ENCODE data around the gene DHRS11. TPM values are rescaled to one million over a fixed set of nuclear protein-coding genes. Genes with fewer than 3 reads are reported as not detected.

DHRS11 gene
- total and polyA plus RNA-seq, 2 of the 4 experiments (the other 2 are of a cell fraction) = 7.0 to 14.5 TPM

GRCh38 chr17:36614933-36615332 lies 23.3 kb downstream of the DHRS11 start:
- Histone ChIP-seq H3K56ac (ENCODE audit: extremely low read depth, insufficient read depth, low read length) (no peak overlapping the region), H3K79me1 (ENCODE audit: low read depth in 1 of 2, low read length in 2 of 2) (no peaks in the 10 kb centered on the region), H2BK5ac (ENCODE audit: low read depth, low read length, poor library complexity, severe bottlenecking) (no peak overlapping the region), H3K4me1 (ENCODE audit: control insufficient read depth, insufficient read depth, low read length) (no peaks in the 10 kb centered on the region), H2BK20ac (ENCODE audit: low read depth, low read length) (no peak overlapping the region), H2AFZ (replicated peaks; ENCODE audit: low read length, poor library complexity) (peak overlapping the region; percentile 51), H3K4ac (ENCODE audit: low read depth, low read length) (no peak overlapping the region), H4K5ac (ENCODE audit: low read depth, low read length) (no peak overlapping the region), H3K4me3 (ENCODE audit: insufficient read depth, low read depth, low read length) (no peak overlapping the region), H3K27ac (ENCODE audit: insufficient read depth, low read length) (no peak overlapping the region), H2BK120ac (ENCODE audit: low read depth, low read length) (no peak overlapping the region), H3K4me2 (ENCODE audit: low read depth, low read length) (no peak overlapping the region), H3K9me3 (ENCODE audit: control insufficient read depth, insufficient read depth, low read length) (no peaks in the 10 kb centered on the region), H4K20me1 (ENCODE audit: insufficient read depth, low read length) (no peaks in the 10 kb centered on the region), H3K9ac (ENCODE audit: low read depth, low read length) (no peak overlapping the region), H3K23ac (ENCODE audit: low read depth, low read length) (no peak overlapping the region), H3K14ac (replicated peaks; ENCODE audit: low read depth, low read length) (no peak overlapping the region), H3K36me3 (ENCODE audit: control insufficient read depth, insufficient read depth, low read length) (no peaks in the 10 kb centered on the region), H4K91ac (ENCODE audit: insufficient read depth, low read depth, low read length) (no peak overlapping the region), H3K9me1 (ENCODE audit: insufficient read depth, low read length) (peaks cover 12% of the 10 kb centered on the region; the same call in 1 of the 2 replicates), H4K8ac (ENCODE audit: low read depth in 2 of 2, low read length in 2 of 2) (no peak overlapping the region), H3K27me3 (ENCODE audit: control insufficient read depth, insufficient read depth, low read length) (peaks cover 4% of the 10 kb centered on the region; the same call in 1 of the 2 replicates), H2AK9ac (replicated peaks; ENCODE audit: low read depth, low read length, poor library complexity) (no peak overlapping the region), H3K18ac (ENCODE audit: low read depth, low read length) (no peak overlapping the region), H2AK5ac (ENCODE audit: low read depth, low read length) (no peak overlapping the region), H2BK15ac (ENCODE audit: low read depth, low read length) (no peak overlapping the region)
- no CpG with 5 or more reads among the region's 5 CpGs for WGBS, 2 experiments (ENCODE audit: extremely low coverage in 2 of 2, insufficient read length in 1 of 2)
- dilution Hi-C loops (cut with HindIII; ENCODE audit: low sequenced_read_pairs, unreplicated experiment) (no loop called here), intact Hi-C loops (cut with micrococcal nuclease) (no loop called here), in situ Hi-C loops (cut with MboI; ENCODE audit: low sequenced_read_pairs) (no loop called here)
- BruUV-seq (replicated peaks) = no TSS peak
- CTCF ChIA-PET = no interaction called here
- POLR2A ChIA-PET (ENCODE audit: unreplicated experiment) = no interaction called here
- DNase-seq = no peak
- no peak for ATAC-seq (ENCODE audit: low read depth)
- no peak for TF ChIP-seq SMC3 (IDR thresholded peaks at IDR 0.05; ENCODE audit: low read depth, low read length)
- no peak for TF ChIP-seq CTCF (conservative IDR thresholded peaks at IDR 0.05; ENCODE audit: low read depth, low read length)
- TF ChIP-seq MAFK (IDR thresholded peaks at IDR 0.05; ENCODE audit: low read depth, low read length) = no peak
- TF ChIP-seq USF2 (IDR thresholded peaks at IDR 0.05; ENCODE audit: low read depth, low read length) = no peak
- no peak for TF ChIP-seq CEBPB (IDR thresholded peaks at IDR 0.05; ENCODE audit: low read depth, low read length)
- no peak for TF ChIP-seq RAD21 (IDR thresholded peaks at IDR 0.05; ENCODE audit: low read length)
- no peak for TF ChIP-seq ELK1 (IDR thresholded peaks at IDR 0.05; ENCODE audit: borderline replicate concordance, low read depth, low read length)
- TF ChIP-seq POLR2A (IDR thresholded peaks at IDR 0.05; ENCODE audit: low read depth, low read length) = no peak
- no peak for TF ChIP-seq BHLHE40 (IDR thresholded peaks at IDR 0.05; ENCODE audit: low read depth, low read length)
- no peak for TF ChIP-seq RFX5 (IDR thresholded peaks at IDR 0.05; ENCODE audit: low read depth, low read length)
- TF ChIP-seq FOS (IDR thresholded peaks at IDR 0.05; ENCODE audit: low read depth, low read length) = no peak
- TF ChIP-seq MXI1 (IDR thresholded peaks at IDR 0.05; ENCODE audit: borderline replicate concordance, low read depth, low read length) = no peak
- TF ChIP-seq RCOR1 (IDR thresholded peaks at IDR 0.05; ENCODE audit: insufficient replicate concordance, low read length) = no peak
- no peak for TF ChIP-seq NFE2L2 (IDR thresholded peaks at IDR 0.05; ENCODE audit: low read depth, low read length)
- TF ChIP-seq MAZ (IDR thresholded peaks at IDR 0.05; ENCODE audit: borderline replicate concordance, low read depth, low read length) = no peak
- TF ChIP-seq CHD1 (IDR thresholded peaks at IDR 0.05; ENCODE audit: low read depth, low read length) = no peak
